Ramos (cell line): ENCODE data around the gene PLA2G3.

Source experiments
- in situ Hi-C: fragments of 300-500 bp; cut with MboI; formaldehyde crosslinking; loops from one replicate; pipeline ENCODE4 v1.14.3; 2022; ENCODE audit warnings: low sequenced_read_pairs; ENCODE audit not compliant: unreplicated experiment

The PLA2G3 gene

DNA sequence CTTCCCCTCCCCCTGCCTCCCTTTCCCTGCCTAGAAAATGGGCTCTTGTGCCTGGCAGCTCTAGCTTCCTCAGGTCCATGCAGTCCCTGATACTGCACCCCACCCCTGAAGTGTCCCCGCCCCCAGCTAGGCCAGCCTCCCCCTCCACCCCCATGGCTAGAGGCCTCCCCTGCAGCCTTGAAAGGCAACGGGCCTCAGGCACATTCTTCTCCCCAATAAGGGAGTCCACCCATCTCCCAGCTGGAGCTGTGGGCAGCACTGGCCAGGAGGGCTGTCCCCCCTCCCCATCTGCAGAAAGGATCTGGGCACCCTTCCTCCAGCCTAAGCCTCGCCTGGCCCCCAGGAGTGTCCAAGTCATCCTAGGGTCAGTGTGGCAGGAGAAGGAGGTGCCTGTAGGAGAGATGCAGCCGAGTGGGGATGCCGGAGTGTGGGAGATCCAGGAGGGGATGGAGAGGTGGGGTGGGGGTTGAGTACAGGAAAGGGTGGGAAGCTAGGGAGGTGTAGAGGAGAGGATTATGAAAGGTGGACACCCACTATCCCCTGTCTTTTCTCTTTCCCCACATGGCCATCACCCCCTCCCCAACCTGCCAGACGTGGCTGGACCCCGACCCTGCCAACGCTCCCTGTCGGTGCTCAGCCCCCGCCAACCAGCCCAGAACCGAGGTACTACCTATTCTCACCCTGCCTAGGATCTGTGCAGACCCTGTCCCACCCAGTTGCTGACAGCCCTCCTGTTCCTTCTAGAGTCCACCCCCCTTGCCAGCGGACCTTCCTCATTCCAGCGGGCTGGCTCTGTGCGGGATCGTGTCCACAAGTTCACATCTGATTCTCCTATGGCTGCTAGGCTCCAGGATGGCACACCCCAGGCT lies 49.9 kb downstream of the PLA2G3 start:
- in situ Hi-C loops = no loop called here

DNA sequence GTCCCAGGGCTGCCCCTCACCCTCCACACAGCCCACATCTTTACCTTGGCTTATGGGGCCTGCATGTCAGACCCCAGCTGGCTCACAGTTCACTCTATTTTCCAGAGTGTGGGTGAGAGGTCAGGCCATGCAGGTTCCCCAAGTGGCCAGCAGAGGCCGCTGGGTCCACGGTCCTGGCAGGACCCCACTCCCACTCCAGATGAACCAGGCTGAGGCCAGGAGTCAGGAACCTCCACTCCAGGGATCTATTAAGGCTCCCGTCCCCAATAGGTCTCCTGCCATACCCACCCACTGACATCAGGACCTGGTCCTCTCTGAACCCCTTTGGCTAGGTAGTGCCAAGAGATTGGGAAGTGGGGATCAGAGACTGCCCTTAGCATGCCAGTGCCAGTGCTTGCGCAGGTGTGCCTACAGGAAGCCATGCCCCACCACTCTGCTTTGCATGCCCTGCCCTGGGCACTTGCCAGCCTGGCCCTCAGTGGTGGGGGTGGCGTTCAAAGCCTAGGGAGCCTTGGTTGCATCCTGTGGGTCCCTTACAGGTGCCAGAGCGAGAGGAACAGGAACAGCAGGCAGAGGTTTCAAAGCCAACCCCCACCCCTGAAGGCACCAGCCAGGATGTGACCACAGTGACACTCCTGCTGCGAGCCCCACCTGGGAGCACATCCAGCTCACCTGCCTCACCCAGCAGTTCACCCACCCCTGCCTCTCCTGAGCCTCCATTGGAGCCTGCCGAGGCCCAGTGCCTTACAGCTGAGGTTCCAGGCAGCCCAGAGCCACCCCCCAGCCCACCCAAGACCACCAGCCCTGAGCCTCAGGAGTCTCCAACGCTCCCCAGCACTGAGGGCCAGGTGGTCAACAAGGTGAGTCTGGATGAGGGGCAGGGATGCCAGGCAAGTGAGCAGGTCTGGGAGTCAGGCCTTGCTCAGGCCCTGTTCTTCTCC lies 50.9 kb downstream of the PLA2G3 start:
- in situ Hi-C loops = loop anchor here (10.0 kb wide), 1 partner anchor 325 kb away; no protein-coding TSS in a partner anchor

DNA sequence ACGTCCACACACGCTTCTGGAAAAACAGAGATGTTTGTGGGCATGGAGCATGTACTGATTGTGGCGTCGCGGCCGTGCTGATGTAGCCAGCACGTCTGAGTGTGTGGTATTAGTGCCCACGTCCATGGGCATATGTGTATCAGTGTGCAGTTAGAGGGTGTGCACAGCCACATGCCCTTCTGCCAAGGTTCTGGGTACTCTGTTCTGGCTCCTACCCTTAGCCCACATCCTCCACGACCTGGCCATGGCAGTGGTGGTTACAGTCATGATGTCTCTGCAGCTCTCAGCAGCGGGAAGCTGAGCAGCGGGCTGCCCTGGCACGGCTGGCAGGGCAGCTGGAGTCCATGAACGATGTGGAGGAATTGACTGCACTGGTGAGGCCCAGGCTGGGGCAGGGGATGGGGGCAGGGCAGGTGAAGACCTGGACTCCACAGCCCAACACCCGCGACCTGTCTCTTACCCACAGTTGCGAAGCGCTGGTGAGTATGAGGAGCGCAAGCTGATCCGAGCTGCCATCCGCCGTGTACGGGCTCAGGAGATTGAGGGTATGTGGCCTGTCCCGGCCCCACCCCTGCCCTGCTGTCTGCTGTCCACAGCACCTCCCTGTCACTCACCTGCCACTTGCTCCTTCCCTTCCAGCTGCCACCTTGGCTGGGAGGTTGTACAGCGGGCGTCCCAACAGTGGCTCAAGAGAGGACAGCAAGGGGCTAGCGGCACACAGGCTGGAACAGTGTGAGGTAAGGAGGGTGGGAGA lies 51.9 kb downstream of the PLA2G3 start:
- in situ Hi-C loops = loop anchor here (10.0 kb wide), 1 partner anchor 324 kb away; no protein-coding TSS in a partner anchor

DNA sequence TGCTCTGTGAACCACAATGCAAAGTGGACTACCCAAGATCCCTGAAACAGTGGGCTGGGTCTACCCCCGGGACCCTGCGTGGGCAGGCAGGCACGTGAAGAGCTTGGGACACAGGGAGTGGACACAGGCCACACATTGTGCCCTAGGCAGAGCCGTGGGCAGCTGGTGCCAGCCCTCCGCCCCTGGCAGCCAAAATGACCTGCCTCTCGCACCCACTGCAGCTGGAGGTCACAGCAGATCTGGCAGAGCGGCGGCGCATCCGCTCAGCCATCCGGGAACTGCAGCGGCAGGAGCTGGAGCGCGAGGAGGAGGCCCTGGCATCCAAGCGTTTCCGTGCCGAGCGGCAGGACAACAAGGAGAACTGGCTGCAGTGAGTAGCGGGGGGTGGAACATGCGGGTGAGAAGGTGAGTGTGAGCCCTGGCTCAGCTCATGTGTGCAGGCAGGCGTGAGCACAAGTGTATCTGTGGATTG lies 52.5 kb downstream of the PLA2G3 start:
- in situ Hi-C loops = loop anchor here (10.0 kb wide), 1 partner anchor 323 kb away; no protein-coding TSS in a partner anchor

DNA sequence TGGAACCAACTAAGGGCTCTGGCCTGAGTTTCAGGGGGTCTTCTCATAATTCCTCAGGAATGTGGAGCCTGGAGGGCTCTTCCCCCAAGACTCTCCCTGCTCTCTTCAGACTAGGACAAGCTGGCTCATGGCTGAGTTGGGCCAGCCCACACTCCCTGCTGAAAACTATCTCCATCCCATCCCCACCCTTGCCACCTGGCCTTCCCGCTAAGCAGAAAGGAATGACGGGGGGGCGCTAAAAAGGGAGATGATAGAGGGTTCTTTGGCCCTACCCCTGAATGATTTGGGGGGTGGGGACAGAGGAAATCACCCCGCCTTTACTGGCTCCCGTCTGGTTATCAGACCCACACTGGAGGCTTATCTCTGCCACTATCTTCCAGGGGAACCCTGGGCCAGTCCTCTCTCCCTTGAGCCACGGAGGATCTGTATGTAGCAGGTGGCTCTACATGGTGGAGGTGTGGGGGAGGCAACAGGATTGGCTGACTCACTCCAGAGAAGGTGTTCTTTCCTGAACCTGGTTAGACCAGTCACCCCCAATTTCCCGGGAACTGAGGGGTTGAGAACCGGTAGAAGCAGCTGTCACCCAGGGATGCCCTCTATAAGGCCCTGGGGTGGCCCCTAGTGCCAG lies 53.5 kb downstream of the PLA2G3 start:
- in situ Hi-C loops = loop anchor here (10.0 kb wide), 1 partner anchor 322 kb away; no protein-coding TSS in a partner anchor

DNA sequence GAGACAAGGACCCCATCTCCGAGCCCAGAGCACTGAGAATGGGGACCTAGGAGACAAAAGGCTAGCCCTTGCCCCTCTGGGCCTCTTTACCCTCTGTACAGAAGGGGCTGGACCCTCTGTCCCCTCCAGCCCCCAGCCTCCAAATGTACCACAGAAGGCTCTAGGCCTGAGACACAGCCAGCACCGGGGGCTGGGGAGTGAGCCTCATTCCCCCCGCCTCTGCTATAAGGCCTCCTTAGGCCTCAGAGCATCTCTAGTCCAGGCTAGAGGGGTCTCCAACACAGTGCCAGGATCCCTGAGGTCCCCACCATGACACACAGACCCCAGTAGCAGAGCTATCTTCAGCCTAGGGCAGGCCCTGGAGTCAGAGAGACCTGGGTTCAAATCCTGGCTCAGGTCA lies 54.4 kb downstream of the PLA2G3 start:
- in situ Hi-C loops = loop anchor here (10.0 kb wide), 1 partner anchor 321 kb away; no protein-coding TSS in a partner anchor

DNA sequence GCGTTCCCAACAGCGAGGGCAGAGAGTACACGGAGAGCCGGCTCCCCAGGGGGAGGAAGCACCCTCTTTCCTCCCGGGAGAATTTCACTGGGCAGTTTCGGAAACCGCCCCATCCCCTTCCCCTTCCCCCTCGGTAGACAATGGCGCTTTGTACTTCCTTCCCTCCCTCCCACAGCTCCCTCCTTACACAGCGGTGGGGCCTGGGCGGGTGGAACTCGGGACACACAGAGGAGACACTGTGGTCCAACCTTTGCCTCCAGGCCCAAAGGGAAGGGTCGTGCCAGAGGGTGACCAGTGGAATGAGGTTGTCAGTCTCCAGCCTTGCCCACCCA lies 54.8 kb downstream of the PLA2G3 start:
- in situ Hi-C loops = loop anchor here (10.0 kb wide), 1 partner anchor 321 kb away; no protein-coding TSS in a partner anchor

DNA sequence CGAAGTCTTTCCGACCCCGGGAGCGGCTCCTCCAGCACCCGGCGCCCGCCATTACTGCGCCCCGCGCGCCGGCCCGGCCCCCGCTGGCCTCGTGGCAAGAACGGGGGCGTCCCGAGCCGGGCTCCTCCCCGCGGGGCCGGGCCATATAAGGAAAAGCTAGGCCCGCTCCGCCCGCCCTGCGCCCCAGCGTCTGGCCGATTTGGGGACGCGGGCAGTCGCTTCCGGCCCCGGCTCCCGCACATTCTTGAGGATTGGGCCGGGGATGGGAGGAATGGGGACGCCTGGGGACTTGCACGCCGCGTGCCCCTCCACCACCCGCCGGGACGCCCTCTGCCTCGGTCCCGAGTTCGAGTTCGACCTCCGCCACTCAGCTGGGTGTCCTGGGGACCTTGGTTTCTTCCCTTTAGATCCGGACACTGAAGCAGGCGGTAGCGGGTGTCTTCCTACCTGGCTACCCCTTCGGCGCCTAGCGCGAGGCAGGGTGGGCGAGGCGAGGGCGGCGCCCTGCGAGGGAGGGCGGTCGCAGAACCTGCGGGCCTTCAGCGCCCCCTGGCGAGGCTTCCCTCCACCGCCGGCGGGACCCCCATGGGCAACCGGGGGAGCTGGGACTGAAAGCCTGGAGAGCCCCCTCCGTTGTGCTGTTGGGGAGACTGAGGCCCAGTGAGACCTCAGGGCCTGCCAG lies 55.4 kb downstream of the PLA2G3 start:
- in situ Hi-C loops = loop anchor here (10.0 kb wide), 1 partner anchor 320 kb away; no protein-coding TSS in a partner anchor
